GM12878 (cell line): ENCODE data around the gene STKLD1. TPM values are rescaled to one million over a fixed set of nuclear protein-coding genes. Genes with fewer than 3 reads are reported as not detected.

ENCODE experiments used
- ATAC-seq: fragments of 200-7000 bp; cut with Tn5 transposase; 3 replicates; pipeline ENCODE4 v1.9.1; 2020; ENCODE audit warnings: mild to moderate bottlenecking, moderate library complexity
- BruUV-seq: library from RNA; stranded (reverse); fragments of 400-500 nt; replicated peaks from 2 replicates; lab custom pipeline; 2021; lab: Mats Ljungman, UMichigan
- CTCF ChIA-PET: fragments of 300-600 bp; sonication (Branson Sonifier 250); formaldehyde crosslinking; extraction: SDS; loops from one replicate; lab custom pipeline; 2021; ENCODE audit warnings: inconsistent platforms; lab: Yijun Ruan, JAX
- POLR2A ChIA-PET: fragments of 350-600 bp; formaldehyde crosslinking; extraction: SDS; loops from one replicate; lab custom pipeline; 2021; ENCODE audit warnings: inconsistent platforms; lab: Charles Lee
- RAD21 ChIA-PET: fragments of 300-600 bp; sonication (Branson Sonifier 250); formaldehyde crosslinking; loops from one replicate; lab custom pipeline; 2023; ENCODE audit warnings: antibody characterized with exemption; ENCODE audit not compliant: unreplicated experiment; lab: Charles Lee
- SMC1A ChIA-PET: fragments of 300-600 bp; sonication (Branson Sonifier 250); formaldehyde crosslinking; loops from one replicate; lab custom pipeline; 2023; ENCODE audit not compliant: unreplicated experiment, uncharacterized antibody; lab: Charles Lee
- DNase-seq: peaks from one replicate; pipeline ENCODE4 v3.0.0-alpha.2; 2011; ENCODE audit warnings: low read depth, low spot score
- FAIRE-seq: peaks from 3 replicates; lab custom pipeline; 2011; peaks lifted over from hg19 to GRCh38; lab: Jason Lieb, UNC
- H2AFZ ChIP-seq: 2 replicates; pipeline ENCODE4 v1.6.0; 2011; ENCODE audit warnings: low read depth, low read length, control low read depth; ENCODE audit not compliant: control insufficient read depth
- H3K27ac ChIP-seq: 2 replicates; pipeline ENCODE4 v1.5.1; 2011; ENCODE audit warnings: control low read depth; ENCODE audit not compliant: control insufficient read depth, insufficient read depth
- H3K27me3 ChIP-seq, 2 experiments: replicated peaks in 1 of 2; 2 replicates each; pipeline versions ENCODE4 v1.6.0 to v1.6.1; 2011; ENCODE audit warnings: low read length in 1 of 2; ENCODE audit not compliant: control insufficient read depth in 2 of 2, insufficient read depth in 2 of 2
- H3K36me3 ChIP-seq, 2 experiments: 2 replicates each; pipeline ENCODE4 v1.5.1; 2011; ENCODE audit warnings: low read length in 1 of 2; ENCODE audit not compliant: control insufficient read depth in 2 of 2, insufficient read depth in 2 of 2
- H3K4me1 ChIP-seq: 2 replicates; pipeline ENCODE4 v1.6.1; 2011; ENCODE audit warnings: mild to moderate bottlenecking, low read length, moderate library complexity, mixed read lengths; ENCODE audit not compliant: control insufficient read depth, insufficient read depth
- H3K4me2 ChIP-seq: 2 replicates; pipeline ENCODE4 v1.6.0; 2011; ENCODE audit warnings: control low read depth; ENCODE audit not compliant: control insufficient read depth, insufficient read depth
- H3K4me3 ChIP-seq: fragments of 200-600 bp; sonication (generic); 2 replicates; pipeline ENCODE4 v1.5.1; 2016
- H3K79me2 ChIP-seq: 2 replicates; pipeline ENCODE4 v1.6.0; 2011; ENCODE audit warnings: low read length; ENCODE audit not compliant: control insufficient read depth, insufficient read depth
- H3K9ac ChIP-seq: 2 replicates; pipeline ENCODE4 v1.8.0; 2011; ENCODE audit warnings: low read length, control low read depth, mixed read lengths; ENCODE audit not compliant: control insufficient read depth, insufficient read depth
- H3K9me3 ChIP-seq: replicated peaks from 3 replicates; pipeline ENCODE4 v1.5.1; 2011; ENCODE audit warnings: mild to moderate bottlenecking, low read length; ENCODE audit not compliant: control insufficient read depth, insufficient read depth
- H4K20me1 ChIP-seq: 2 replicates; pipeline ENCODE4 v1.6.0; 2011; ENCODE audit not compliant: control insufficient read depth, insufficient read depth
- CEBPB ChIP-seq, 2 experiments: fragments of 150-350 bp in 1 of 2; IDR thresholded peaks; 2 replicates each; pipeline ENCODE4 v1.6.1; 2012 to 2014; ENCODE audit warnings: low read depth in 2 of 2, low read length in 2 of 2, borderline replicate concordance in 1 of 2, inconsistent platforms in 1 of 2
- CHD1 ChIP-seq: IDR thresholded peaks from 2 replicates; pipeline ENCODE4 v1.6.1; 2012; ENCODE audit warnings: low read depth, low read length, improper control_type of control experiment
- HDAC2 ChIP-seq: fragments of 200-600 bp; sonication (generic); IDR thresholded peaks from 2 replicates; pipeline ENCODE4 v1.6.1; 2017
- RCOR1 ChIP-seq: conservative IDR thresholded peaks from 2 replicates; pipeline ENCODE4 v1.6.1; 2012; ENCODE audit warnings: low read depth, low read length, improper control_type of control experiment
- SMAD1 ChIP-seq: fragments of 450-650 bp; IDR thresholded peaks from 2 replicates; pipeline ENCODE4 v1.6.1; 2018; ENCODE audit warnings: mild to moderate bottlenecking, low read depth; ENCODE audit not compliant: partially characterized antibody
- SREBF2 ChIP-seq: IDR thresholded peaks from 2 replicates; pipeline ENCODE4 v1.6.1; 2012; ENCODE audit warnings: mild to moderate bottlenecking, low read length
- SRF ChIP-seq, 2 experiments: IDR thresholded peaks; 2 replicates each; pipeline ENCODE4 v1.6.1; 2011; ENCODE audit warnings: low read depth in 2 of 2, low read length in 2 of 2, mild to moderate bottlenecking in 1 of 2, moderate library complexity in 1 of 2
- TARDBP ChIP-seq: IDR thresholded peaks from 2 replicates; pipeline ENCODE4 v1.6.1; 2016; ENCODE audit warnings: borderline replicate concordance
- TCF3 ChIP-seq: IDR thresholded peaks from 2 replicates; pipeline ENCODE4 v1.6.1; 2012; ENCODE audit warnings: low read depth, mild to moderate bottlenecking, low read length, borderline replicate concordance; ENCODE audit not compliant: insufficient read depth
- TCF7 ChIP-seq: IDR thresholded peaks from 2 replicates; pipeline ENCODE4 v1.6.1; 2014; ENCODE audit warnings: antibody characterized with exemption, borderline replicate concordance
- WGBS: methylation state at CpG from one replicate; pipeline ENCODE4 v1.1.6; 2016; ENCODE audit warnings: low lambda C conversion rate; ENCODE audit not compliant: insufficient replicate concordance, insufficient coverage; ENCODE audit errors: missing lambda C conversion rate; 5-methylcytosine and 5-hydroxymethylcytosine counted together
- in situ Hi-C: fragments of 300-500 bp; cut with MboI; formaldehyde crosslinking; loops from 9 replicates; pipeline ENCODE4 v1.14.3; 2018; ENCODE audit warnings: mixed read lengths
- intact Hi-C: fragments of 100-400 bp; cut with micrococcal nuclease; formaldehyde crosslinking; loops from one replicate; pipeline ENCODE4 v1.14.2; 2022; ENCODE audit not compliant: unreplicated experiment
- polyA plus RNA-seq, 11 experiments: library from polyadenylated mRNA; depleted of rRNA in 4 of 11; unstranded in 6 of 11; stranded (reverse) in 5 of 11; fragments of >200 nt; fragmentation: Nextera tagmentation in 4 of 11; fragmentation: Illumina TruSeq in 1 of 11; extraction: Ambion mirVana in 4 of 11; extraction: Trizol in 1 of 11; gene quantifications; 1 replicate in 1 of 11; 2 replicates in 10 of 11; pipeline versions ENCODE4 v1.2.1 to v1.2.3, GENCODE V29; 2011 to 2016; ENCODE audit warnings: inconsistent platforms in 2 of 11, missing spikeins in 2 of 11, low read depth in 1 of 11
- total RNA-seq, 4 experiments: library from RNA; depleted of rRNA in 3 of 4; stranded (reverse); fragments of >200 nt in 3 of 4; fragmentation: Illumina TruSeq in 1 of 4; extraction: Trizol in 1 of 4; gene quantifications; 2 replicates each; pipeline versions ENCODE4 v1.2.1 to v1.2.3, GENCODE V29; 2013 to 2021
- TF ChIP-seq, protein P1 (sequence below): fragments of 450-650 bp; IDR thresholded peaks from 2 replicates; pipeline ENCODE4 v1.6.1; 2017; ENCODE audit warnings: mild to moderate bottlenecking, moderate library complexity
- TF ChIP-seq, protein P2 (sequence below): fragments of 450-650 bp; IDR thresholded peaks from 2 replicates; pipeline ENCODE4 v1.6.1; 2016; ENCODE audit warnings: mild to moderate bottlenecking, moderate library complexity, borderline replicate concordance
- TF ChIP-seq, protein P3 (sequence below): fragments of 450-650 bp; IDR thresholded peaks from 2 replicates; pipeline ENCODE4 v1.6.1; 2017; ENCODE audit warnings: mild to moderate bottlenecking, low read depth, inconsistent platforms; ENCODE audit not compliant: poor library complexity, severe bottlenecking

Gene STKLD1
- total and polyA plus RNA-seq, 10 of the 15 experiments (the other 5 are each of a cell fraction or from before 2014, with no cell fraction given), result 0.07 to 0.40 (median 0.29) TPM; not detected in 4

DNA sequence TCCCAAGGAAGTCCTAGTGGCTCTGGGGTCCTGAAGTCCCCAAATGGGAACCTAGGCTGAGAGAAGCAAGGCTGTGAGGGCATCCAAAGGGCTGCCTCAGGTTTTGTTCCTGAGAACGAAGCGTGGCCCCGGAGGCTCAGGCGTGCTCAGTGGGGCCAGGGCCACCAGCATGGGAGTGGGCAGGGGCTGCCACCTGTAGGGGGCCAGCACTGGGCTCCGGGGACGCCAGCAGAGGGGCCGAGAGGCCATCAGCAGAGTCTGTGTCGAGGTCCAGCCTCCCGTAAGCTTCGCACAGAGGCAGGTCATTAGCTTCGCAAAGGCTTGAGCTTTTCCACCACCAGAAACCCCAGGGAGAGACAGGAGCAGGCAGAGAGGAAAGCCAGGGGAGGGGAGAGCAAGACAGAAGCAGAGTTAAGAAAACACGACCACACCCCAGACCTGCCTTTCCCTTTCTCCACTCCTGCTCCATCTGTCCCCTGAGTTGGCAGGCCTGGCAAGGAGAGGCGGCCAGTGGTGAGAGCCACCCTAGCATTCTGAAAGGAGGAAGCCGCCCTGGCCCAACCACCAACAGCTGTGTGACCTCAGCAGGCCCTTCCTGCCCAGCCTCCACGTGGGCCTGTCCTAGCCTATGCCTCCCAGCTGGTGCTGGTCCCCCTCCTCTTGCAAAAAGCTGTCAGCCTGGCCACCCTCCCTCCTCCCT is 34.6 kb upstream of the STKLD1 start:
- H3K27ac ChIP-seq, result no peak overlapping the region
- no peaks in the 10 kb centered on the region for H3K27me3 ChIP-seq
- ChIA-PET RAD21 (no interaction called here), SMC1A (no interaction called here), CTCF (interaction anchor here (0.6 to 1.6 kb wide), 3 partner anchors 31 to 136 kb away, joined by 3 to 4 read pairs (median 3); no protein-coding TSS in a partner anchor), POLR2A (interaction anchor here (0.8 to 1.0 kb wide), 3 partner anchors 12 to 37 kb away, joined by 3 read pairs; no protein-coding TSS in a partner anchor)
- peaks cover 8% of the 10 kb centered on the region for H3K79me2 ChIP-seq
- 82% methylated on average over 15 of the region's 15 CpGs for WGBS
- no peak overlapping the region for H2AFZ ChIP-seq
- peaks cover 19% of the 10 kb centered on the region for H3K4me1 ChIP-seq
- no peak for FAIRE-seq
- H4K20me1 ChIP-seq, result no peaks in the 10 kb centered on the region
- no peak overlapping the region for H3K4me3 ChIP-seq
- no peak overlapping the region for H3K9ac ChIP-seq
- peak; percentile 48 for ATAC-seq
- H3K4me2 ChIP-seq, result no peak overlapping the region
- DNase-seq, result no peak
- intact Hi-C loops (no loop called here), in situ Hi-C loops (no loop called here)
- no TSS peak for BruUV-seq
- no peaks in the 10 kb centered on the region for H3K9me3 ChIP-seq
- H3K36me3 ChIP-seq, result peaks cover 10 to 23% of the 10 kb centered on the region in 2 experiments
- TF ChIP-seq SREBF2 (no peak), SRF (IDR thresholded peaks at IDR 0.05; ENCODE audit: low read depth in 2 of 2, low read length in 2 of 2) (no peak), TARDBP (no peak), TCF3 (no peak), CEBPB (IDR thresholded peaks at IDR 0.05; ENCODE audit: borderline replicate concordance in 1 of 2, low read depth in 2 of 2, low read length in 2 of 2) (no peak), CHD1 (no peak), HDAC2 (no peak), TCF7 (no peak), SMAD1 (no peak), RCOR1 (no peak)
- TF ChIP-seq, protein P1, sequence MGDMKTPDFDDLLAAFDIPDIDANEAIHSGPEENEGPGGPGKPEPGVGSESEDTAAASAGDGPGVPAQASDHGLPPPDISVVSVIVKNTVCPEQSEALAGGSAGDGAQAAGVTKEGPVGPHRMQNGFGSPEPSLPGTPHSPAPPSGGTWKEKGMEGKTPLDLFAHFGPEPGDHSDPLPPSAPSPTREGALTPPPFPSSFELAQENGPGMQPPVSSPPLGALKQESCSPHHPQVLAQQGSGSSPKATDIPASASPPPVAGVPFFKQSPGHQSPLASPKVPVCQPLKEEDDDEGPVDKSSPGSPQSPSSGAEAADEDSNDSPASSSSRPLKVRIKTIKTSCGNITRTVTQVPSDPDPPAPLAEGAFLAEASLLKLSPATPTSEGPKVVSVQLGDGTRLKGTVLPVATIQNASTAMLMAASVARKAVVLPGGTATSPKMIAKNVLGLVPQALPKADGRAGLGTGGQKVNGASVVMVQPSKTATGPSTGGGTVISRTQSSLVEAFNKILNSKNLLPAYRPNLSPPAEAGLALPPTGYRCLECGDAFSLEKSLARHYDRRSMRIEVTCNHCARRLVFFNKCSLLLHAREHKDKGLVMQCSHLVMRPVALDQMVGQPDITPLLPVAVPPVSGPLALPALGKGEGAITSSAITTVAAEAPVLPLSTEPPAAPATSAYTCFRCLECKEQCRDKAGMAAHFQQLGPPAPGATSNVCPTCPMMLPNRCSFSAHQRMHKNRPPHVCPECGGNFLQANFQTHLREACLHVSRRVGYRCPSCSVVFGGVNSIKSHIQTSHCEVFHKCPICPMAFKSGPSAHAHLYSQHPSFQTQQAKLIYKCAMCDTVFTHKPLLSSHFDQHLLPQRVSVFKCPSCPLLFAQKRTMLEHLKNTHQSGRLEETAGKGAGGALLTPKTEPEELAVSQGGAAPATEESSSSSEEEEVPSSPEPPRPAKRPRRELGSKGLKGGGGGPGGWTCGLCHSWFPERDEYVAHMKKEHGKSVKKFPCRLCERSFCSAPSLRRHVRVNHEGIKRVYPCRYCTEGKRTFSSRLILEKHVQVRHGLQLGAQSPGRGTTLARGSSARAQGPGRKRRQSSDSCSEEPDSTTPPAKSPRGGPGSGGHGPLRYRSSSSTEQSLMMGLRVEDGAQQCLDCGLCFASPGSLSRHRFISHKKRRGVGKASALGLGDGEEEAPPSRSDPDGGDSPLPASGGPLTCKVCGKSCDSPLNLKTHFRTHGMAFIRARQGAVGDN, result no peak
- TF ChIP-seq, protein P2, sequence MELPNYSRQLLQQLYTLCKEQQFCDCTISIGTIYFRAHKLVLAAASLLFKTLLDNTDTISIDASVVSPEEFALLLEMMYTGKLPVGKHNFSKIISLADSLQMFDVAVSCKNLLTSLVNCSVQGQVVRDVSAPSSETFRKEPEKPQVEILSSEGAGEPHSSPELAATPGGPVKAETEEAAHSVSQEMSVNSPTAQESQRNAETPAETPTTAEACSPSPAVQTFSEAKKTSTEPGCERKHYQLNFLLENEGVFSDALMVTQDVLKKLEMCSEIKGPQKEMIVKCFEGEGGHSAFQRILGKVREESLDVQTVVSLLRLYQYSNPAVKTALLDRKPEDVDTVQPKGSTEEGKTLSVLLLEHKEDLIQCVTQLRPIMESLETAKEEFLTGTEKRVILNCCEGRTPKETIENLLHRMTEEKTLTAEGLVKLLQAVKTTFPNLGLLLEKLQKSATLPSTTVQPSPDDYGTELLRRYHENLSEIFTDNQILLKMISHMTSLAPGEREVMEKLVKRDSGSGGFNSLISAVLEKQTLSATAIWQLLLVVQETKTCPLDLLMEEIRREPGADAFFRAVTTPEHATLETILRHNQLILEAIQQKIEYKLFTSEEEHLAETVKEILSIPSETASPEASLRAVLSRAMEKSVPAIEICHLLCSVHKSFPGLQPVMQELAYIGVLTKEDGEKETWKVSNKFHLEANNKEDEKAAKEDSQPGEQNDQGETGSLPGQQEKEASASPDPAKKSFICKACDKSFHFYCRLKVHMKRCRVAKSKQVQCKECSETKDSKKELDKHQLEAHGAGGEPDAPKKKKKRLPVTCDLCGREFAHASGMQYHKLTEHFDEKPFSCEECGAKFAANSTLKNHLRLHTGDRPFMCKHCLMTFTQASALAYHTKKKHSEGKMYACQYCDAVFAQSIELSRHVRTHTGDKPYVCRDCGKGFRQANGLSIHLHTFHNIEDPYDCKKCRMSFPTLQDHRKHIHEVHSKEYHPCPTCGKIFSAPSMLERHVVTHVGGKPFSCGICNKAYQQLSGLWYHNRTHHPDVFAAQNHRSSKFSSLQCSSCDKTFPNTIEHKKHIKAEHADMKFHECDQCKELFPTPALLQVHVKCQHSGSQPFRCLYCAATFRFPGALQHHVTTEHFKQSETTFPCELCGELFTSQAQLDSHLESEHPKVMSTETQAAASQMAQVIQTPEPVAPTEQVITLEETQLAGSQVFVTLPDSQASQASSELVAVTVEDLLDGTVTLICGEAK, result no peak
- TF ChIP-seq, protein P3, sequence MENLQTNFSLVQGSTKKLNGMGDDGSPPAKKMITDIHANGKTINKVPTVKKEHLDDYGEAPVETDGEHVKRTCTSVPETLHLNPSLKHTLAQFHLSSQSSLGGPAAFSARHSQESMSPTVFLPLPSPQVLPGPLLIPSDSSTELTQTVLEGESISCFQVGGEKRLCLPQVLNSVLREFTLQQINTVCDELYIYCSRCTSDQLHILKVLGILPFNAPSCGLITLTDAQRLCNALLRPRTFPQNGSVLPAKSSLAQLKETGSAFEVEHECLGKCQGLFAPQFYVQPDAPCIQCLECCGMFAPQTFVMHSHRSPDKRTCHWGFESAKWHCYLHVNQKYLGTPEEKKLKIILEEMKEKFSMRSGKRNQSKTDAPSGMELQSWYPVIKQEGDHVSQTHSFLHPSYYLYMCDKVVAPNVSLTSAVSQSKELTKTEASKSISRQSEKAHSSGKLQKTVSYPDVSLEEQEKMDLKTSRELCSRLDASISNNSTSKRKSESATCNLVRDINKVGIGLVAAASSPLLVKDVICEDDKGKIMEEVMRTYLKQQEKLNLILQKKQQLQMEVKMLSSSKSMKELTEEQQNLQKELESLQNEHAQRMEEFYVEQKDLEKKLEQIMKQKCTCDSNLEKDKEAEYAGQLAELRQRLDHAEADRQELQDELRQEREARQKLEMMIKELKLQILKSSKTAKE, result no peak
